Measurements from ENCODE around the gene ITCH.
A peak's percentile ranks its signal among the peaks of the same experiment; 100 is the strongest.
"Not testable (repeated sequence)": the region's sequence is repeated elsewhere in the genome, so short reads cannot be mapped to it uniquely, and the experiment has no call there.

ITCH gene

DNA sequence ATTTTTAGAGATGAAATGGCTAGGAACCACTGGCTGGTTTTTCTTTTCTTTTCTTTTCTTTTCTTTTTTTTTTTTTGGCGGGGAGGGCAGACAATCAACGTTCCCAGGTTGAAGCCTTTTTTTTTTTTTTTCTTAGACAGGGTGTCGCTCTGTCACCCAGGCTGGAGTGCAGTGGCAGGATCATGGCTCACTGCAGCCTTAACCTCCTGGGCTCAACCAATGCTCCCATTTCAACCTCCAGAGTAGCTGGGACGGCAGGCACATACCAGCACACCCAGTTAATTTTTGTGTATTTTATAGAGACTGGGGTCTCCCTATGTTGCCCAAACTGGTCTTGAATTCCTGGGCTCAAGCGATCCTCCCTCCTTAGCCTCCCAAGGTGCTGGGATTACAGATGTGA, 18.8 kb upstream of the ITCH start:
- DNase-seq = no peak

GRCh38 chr20:34345402-34345736, 17.7 kb upstream of the ITCH start:
- DNase-seq = no peak

DNA sequence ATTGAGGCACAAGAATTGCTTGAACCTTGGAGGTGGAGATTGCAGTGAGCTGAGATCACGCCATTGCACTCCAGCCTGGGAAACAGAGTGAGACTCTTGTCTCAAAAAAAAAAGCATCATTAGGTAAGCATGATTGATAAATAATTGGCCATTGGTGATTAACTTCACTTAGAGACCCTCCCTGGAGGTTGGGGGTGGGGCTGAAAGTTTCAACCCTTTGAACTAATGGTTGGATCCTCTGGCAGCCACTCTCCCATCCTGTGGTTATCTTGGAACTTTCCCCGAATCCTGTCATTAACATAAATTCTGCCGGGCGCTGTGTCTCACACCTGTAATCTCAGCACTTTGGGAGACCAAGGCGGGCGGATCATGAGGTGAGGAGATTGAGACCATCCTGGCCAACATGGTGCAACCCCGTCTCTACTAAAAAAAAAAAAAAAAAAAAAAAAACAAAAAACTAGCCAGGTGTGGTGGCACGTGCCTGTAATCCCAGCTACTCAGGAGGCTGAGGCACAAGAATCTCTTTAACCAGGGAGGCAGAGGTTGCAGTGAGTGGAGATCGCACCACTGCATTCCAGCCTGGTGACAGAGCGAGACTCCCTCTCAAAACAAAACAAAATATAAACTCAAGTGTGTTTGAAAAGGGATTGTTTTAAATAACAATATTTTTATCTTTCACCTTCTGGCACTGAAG, 17.1 kb upstream of the ITCH start:
- DNase-seq = not testable (repeated sequence)

DNA sequence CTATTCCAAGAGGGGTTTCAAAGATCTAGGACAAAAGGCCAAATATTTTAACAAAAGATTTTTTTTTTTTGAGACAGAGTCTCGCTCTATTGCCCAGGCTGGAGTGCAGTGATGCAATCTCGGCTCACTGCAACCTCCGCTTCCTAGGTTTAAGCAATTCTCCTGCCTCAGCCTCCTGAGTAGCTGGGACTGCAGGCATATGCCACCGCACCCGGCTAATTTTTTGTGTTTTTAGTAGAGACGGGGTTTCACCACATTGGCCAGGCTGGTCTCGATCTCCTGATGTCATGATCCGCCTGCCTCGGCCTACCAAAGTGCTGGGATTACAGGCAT, 16.6 kb upstream of the ITCH start:
- not testable (repeated sequence) for DNase-seq

GRCh38 chr20:34347571-34347970, 15.5 kb upstream of the ITCH start:
- DNase-seq = peak; percentile 54

DNA sequence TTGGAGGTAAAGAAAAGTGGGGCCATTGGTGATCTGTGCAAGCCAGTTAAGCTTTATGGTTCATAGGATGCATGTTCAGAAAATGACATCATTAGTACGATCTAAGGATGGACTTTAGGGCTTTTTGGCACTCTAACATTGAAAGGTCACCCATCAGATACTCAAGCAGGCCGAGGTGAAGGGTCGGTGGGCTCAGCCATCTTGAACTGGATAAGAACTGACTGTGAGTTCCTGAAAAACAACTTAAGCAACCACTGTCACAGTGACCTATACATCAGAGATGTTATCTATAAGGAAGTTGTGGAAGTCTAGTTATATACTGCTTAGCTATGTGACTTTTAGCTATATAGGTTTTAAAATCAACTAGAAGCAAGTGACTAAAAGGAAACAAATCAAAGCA, 13.0 kb upstream of the ITCH start:
- peak; percentile 30 for DNase-seq

GRCh38 chr20:34353467-34353866, 9.6 kb upstream of the ITCH start:
- not testable (repeated sequence) for DNase-seq

GRCh38 chr20:34355427-34355826, 7.6 kb upstream of the ITCH start:
- no peak for DNase-seq

DNA sequence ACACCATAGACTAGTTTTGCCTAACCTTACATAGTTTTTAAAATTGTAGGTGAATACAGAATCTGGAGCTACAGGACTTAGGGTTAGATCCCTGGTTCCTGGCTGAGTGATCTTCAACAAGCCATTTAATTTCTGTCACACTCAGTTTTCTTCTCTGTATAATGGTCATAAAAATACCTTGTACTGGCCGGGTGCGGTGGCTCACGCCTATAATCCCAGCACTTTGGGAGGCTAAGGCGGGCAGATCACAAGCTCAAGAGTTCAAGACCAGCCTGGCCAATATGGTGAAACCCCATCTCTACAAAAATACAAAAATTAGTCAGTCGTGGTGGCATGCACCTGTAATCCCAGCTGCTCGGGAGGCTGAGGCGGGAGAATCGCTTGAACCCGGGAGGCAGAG, 3.3 kb upstream of the ITCH start:
- not testable (repeated sequence) for DNase-seq

DNA sequence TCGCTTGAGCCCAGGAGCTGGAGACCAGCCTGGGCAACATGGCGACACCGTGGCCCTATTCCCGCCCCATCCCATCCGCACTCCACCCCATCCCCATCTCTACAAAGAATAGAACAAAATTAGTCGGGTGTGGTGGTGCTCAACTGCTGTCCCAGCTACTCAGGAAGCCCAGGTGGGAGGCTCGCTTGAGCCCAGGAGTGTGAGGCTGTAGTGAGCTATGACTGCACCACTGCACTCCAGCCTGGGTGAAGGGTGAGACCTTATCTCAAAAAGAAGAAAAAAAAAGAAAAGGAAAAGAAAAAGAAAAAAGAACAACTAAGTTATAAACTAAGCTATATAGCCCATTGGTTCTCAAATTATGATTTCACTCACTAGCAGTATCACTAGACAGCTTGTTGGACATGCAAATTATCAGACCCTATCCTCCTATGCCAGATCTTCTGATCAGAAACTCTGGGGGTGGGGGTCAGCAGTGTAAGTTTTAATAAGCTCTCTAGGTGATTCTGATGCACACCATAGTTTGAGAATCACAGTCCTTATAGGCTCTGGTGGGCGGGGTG, 491 bp upstream of the ITCH start:
- no peak for DNase-seq

- peak; percentile 51 for DNase-seq
These were observed 571 bp downstream of the ITCH start for GRCh38 chr20:34363465-34364222.

- DNase-seq = no peak
These were observed 1.1 kb downstream of the ITCH start for GRCh38 chr20:34364223-34364506.

DNA sequence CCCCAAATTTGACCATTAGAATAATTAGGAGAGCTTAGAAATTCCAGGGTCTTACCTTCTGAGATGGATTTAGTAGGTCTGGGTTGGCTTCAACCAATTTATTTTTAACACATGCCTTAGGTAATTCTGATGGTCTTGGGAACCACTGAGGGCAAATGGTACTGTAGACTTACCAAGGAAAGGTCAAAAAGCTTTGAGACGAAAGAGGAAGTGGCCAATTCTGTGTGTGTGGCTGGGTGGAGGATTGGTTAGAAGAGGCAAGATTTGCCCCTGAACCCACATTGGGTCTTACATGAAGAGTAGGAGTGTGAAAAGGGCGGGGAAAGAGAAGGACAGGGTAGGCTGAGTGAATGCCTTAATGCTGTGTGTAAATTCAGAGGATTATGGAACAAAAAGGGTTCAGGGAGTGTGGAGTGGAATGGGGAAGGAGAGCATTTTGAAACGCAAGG, 2.7 kb downstream of the ITCH start:
- DNase-seq = peak; percentile 86

DNA sequence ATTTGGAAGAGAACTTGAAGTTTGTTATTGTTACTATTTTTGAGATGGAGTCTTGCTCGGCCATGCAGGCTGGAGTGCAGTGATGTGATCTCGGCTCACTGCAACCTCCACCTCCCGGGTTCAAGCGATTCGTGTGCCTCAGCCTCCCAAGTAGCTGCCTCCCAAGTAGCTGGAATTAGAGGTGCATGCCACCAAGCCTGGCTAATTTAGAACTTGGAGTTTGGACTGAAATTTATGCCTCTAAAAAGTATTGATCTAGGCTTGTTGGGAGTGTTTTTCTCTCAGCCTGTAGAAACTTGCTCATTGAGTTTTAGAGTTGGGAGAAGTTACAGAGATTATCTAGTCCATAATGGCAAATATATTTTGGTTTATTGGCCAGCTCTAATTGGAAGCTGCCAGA, 4.1 kb downstream of the ITCH start:
- no peak for DNase-seq

- DNase-seq = not testable (repeated sequence)
These were observed 4.8 kb downstream of the ITCH start for GRCh38 chr20:34367911-34368310.

- no peak for DNase-seq
These were observed 5.5 kb downstream of the ITCH start for GRCh38 chr20:34368547-34368946.

- no peak for DNase-seq
These were observed 6.2 kb downstream of the ITCH start for GRCh38 chr20:34369265-34369664.

DNA sequence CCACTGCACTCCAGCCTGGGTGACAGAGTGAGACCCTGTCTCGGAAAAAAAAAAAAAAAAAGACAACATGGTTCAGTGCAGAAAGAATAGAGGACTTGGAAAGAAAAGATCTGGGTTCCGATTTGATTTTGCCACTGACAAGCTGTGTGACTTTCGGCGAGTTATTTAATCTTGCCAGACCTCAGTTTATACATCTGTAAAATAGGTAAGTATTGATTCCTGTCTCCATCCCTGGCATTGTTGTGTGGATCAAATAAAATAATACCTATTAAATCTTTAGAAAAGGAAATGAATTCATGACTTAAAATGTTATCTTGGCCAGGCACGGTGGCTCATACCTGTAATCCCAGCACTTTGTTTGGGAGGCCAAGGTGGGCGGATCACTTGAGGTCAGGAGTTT, 7.0 kb downstream of the ITCH start:
- DNase-seq = no peak

GRCh38 chr20:34373445-34373844, 10.4 kb downstream of the ITCH start:
- DNase-seq = no peak

DNA sequence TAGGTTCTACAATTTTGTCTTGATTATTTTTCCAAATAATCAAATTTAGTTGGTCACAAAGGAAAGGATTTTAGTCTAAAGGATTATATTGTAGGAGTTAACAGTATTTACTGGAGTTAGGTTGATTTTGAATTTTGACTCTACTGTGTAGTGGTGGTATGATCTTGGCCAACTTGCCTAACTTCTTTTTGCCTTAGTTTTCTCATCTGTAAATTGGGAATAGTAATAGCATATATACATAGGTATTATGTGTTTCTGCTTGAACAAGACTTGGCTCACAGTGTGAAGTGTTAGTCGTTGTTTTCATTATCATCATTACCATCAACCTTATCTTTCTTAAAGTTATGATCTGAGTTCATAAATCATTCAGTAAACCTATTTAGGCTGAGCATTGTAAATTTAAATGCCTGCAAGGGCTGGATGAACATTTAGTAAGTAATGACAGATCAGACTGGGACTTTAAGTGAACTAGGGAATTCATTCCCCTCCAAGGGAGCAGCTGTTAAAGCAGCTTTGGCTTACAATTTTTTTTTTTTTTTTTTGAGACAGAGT, 11.2 kb downstream of the ITCH start:
- DNase-seq = no peak

DNA sequence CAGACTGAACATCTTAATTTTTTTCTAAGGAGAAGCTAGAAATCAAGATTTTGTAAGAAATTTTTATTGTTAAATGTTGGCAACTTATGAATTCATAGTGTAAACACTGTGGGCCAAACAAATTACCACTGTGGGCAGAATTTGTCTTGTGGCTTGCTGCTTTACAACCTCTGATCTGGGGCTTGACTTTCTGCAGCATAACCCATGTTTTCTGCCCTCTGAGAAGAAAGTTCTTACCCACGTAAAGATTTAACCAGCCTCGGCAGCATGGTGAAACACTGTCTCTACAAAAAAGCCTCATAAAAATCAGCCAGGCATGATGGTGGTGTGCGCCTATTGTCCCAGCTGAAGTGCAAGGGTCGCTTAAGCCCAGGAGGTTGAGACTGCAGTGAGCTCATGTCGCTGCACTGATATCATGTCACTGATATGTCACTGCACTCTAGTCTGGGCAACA, 12.9 kb downstream of the ITCH start:
- no peak for DNase-seq

DNA sequence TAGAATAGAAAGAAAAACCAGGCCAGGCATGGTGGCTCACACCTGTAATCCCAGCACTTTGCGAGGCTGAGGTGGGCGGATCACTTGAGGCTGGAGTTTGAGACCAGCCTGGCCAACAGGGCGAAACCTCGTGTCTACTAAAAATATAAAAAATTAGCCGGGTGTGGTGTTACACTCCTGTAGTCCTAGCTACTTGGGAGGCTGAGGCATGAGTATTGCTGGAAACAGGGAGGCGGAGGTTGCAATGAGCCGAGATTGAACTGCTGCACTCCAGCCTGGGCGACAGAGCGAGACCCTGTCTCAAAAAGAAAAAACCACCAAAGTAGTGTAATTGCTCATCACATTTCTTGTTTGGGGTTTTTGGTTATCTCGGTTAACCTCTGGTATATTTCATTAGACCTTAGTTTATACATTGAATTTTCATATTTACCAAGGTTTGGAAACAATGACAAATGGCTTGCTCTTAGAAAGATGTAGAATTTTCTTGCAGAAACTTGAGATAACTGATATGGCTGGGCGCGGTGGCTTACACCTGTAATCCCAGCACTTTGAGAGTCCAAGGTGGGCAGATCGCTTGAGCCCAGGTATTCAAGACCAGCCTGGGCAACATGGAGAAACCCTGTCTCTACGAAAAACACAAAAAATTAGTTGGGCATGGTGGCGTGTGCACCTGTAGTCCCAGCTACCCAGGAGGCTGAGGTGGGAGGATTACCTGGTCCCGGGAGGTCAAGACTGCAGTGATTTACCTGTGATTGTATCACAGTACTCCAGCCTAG, 14.2 kb downstream of the ITCH start:
- no peak for DNase-seq

- DNase-seq = no peak
These were observed 19.1 kb downstream of the ITCH start for GRCh38 chr20:34382174-34382573.
